Fibroblast of the aortic adventitia (primary cell): Measurements from ENCODE around the gene ITCH. TPM values are rescaled to one million over a fixed set of nuclear protein-coding genes. Genes with fewer than 3 reads are reported as not detected.
A peak's percentile ranks its signal among the peaks of the same experiment; 100 is the strongest.
"Not testable (repeated sequence)": the region's sequence is repeated elsewhere in the genome, so short reads cannot be mapped to it uniquely, and the experiment has no call there.

Experiments
- DNase-seq: peaks from one replicate; pipeline ENCODE4 v3.0.0-alpha.2; 2010; ENCODE audit warnings: low read depth
- H3K4me3 ChIP-seq: 2 replicates; pipeline ENCODE4 v1.5.1; 2011; ENCODE audit warnings: low read depth, mild to moderate bottlenecking, control low read depth, low read length, moderate library complexity
- CTCF ChIP-seq: IDR thresholded peaks from 2 replicates; pipeline ENCODE4 v1.5.1; 2011; ENCODE audit warnings: mild to moderate bottlenecking, low read length, control low read depth, inconsistent platforms; ENCODE audit not compliant: insufficient read depth
- total RNA-seq: library from RNA; depleted of rRNA; stranded (reverse); fragments of >200 nt; gene quantifications from 2 replicates; pipeline ENCODE4 v1.2.3, GENCODE V29; 2012; ENCODE audit warnings: low replicate concordance

The ITCH gene
- total RNA-seq, 1 donor: 70.7 TPM

DNA sequence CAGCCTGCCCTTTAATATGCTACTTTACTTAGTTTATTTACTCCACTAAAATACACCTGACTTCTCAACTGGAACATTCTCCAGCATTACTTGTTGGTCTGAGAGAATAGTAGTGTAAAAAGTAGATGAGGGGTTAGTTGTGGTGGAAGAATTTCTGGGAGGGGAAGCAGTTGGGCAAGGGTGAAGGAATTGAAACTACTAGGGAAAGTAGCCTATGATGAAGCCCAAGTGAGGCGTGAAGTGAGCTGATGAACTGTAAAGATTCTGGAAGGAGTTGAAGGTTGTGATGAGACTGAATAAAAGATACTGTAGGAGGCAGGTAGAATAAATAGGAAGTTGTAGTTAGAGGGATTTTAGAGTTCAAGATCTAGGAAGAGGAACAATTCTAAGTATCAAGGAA is 72.5 kb downstream of the ITCH start:
- DNase-seq: no peak
- TF ChIP-seq CTCF: no peak
- H3K4me3 ChIP-seq: no peak overlapping the region

DNA sequence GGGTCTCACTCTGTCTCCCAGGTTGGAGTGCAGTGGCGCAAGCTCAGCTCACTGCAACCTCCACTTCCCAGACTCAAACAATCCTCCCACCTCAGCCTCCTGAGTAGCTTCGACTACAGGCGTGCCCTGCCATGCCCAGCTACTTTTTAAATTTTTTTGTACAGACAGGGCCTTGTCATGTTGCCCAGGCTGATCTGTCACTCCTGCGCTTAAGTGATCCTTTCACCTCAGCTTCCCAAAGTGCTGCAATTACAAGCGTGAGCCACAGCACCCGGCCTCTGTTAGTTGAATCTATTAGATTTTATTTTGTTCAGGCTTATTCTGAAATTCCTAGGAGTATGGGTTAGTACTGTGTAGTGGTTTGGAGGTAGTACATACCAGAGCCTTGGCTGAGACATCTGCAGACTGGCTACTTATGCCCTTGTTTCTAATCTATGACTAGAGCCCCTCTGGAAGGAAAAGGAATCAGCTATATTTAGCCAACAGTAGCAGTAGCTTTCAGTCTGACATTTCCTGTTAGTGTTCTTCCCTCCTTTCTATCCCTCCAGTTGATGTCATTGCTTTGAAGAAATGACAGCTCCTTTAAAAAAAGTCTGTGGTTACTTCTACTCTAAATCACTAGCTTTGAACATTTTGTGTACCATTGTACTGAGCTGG is 74.4 kb downstream of the ITCH start:
- DNase-seq: peak; percentile 28
- H3K4me3 ChIP-seq: no peak overlapping the region
- TF ChIP-seq CTCF: no peak

- no peak overlapping the region for H3K4me3 ChIP-seq
- no peak for TF ChIP-seq CTCF
- DNase-seq: no peak
Observed at GRCh38 chr20:34439168-34439567, 76.1 kb downstream of the ITCH start.

GRCh38 chr20:34441423-34441822 is 78.3 kb downstream of the ITCH start:
- DNase-seq, H3K4me3 ChIP-seq: not testable (repeated sequence)

DNA sequence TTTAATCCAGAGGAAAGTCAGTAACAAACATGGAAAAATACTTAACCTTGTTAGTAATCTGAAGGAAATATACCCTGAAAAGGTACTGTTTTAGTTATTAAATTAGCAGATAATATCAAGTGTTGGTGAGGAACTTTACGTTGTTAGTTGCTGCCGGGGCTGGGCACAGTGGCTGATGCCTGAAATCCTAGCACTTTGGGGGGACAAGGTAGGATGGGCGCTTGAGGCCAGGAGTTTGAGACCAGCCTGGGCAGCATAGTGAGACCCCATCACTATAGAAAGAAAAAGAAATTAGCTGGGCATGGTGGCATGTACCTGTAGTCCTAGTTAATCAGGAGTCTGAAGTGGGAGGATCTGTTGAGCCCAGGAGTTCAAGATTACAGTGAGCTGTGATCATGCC is 80.5 kb downstream of the ITCH start:
- TF ChIP-seq CTCF: no peak
- H3K4me3 ChIP-seq: no peak overlapping the region
- DNase-seq: no peak

- DNase-seq: no peak
Observed at GRCh38 chr20:34445177-34446065, 82.3 kb downstream of the ITCH start.

More at GRCh38 chr20:34445177-34446065, 82.3 kb downstream of the ITCH start:
- H3K4me3 ChIP-seq: no peak overlapping the region
- no peak for TF ChIP-seq CTCF
